ENCODE measurements around the gene PLEKHA6. TPM values are rescaled to one million over a fixed set of nuclear protein-coding genes. Genes with fewer than 3 reads are reported as not detected.

Gene PLEKHA6
- polyA plus RNA-seq, 3 donors: 0.08 TPM; not detected in 1

- no peak overlapping the region for H3K4me3 Mint-ChIP-seq
- Histone ChIP-seq H3K27ac (ENCODE audit: low read depth in 1 of 2, low read length in 2 of 2) (no peak overlapping the region), H3K4me3 (replicated peaks in 1 of 3; ENCODE audit: low read depth in 2 of 3, low read length in 3 of 3) (no peak overlapping the region), H4K20me1 (ENCODE audit: insufficient read depth, low read length) (no peaks in the 10 kb centered on the region), H3K4me1 (ENCODE audit: control insufficient read depth in 1 of 2, insufficient read depth in 2 of 2, low read length in 2 of 2) (no peaks in the 10 kb centered on the region), H3K79me2 (ENCODE audit: insufficient read depth, low read length) (no peaks in the 10 kb centered on the region), H3K27me3 (ENCODE audit: control insufficient read depth in 2 of 2, insufficient read depth in 2 of 2, low read length in 2 of 2) (no peaks in the 10 kb centered on the region), H3K9me3 (replicated peaks in 1 of 2; ENCODE audit: control insufficient read depth in 1 of 2, insufficient read depth in 1 of 2, low read length in 2 of 2) (no peaks in the 10 kb centered on the region), H3K9ac (ENCODE audit: insufficient read depth, low read length, poor library complexity, severe bottlenecking) (no peak overlapping the region), H3K36me3 (replicated peaks in 1 of 2; ENCODE audit: control insufficient read depth in 1 of 2, insufficient read depth in 2 of 2, low read length in 2 of 2) (no peaks in the 10 kb centered on the region), H2AFZ (ENCODE audit: insufficient read depth, low read depth, low read length, poor library complexity, severe bottlenecking) (no peak overlapping the region), H3K4me2 (replicated peaks; ENCODE audit: extremely low read depth, low read length, poor library complexity, severe bottlenecking) (no peak overlapping the region)
- peaks cover 6% of the 10 kb centered on the region for H3K4me1 Mint-ChIP-seq
- peaks cover 0 to 3% (median 1%) of the 10 kb centered on the region in 3 donors for H3K27me3 Mint-ChIP-seq (ENCODE audit: low read depth in 3 of 3)
- no peak for DNase-seq
- peaks cover 0 to 2% (median 0%) of the 10 kb centered on the region in 7 donors for H3K9me3 Mint-ChIP-seq
- intact Hi-C loops (cut with micrococcal nuclease): no loop called here
- TF ChIP-seq CTCF (IDR thresholded peaks at IDR 0.05): no peak
- H3K27ac Mint-ChIP-seq: no peak overlapping the region
- 100% methylated on average over 2 of the region's 3 CpGs for WGBS (ENCODE audit: insufficient coverage)
- H3K36me3 Mint-ChIP-seq: no peaks in the 10 kb centered on the region
Measured at GRCh38 chr1:204222764-204223055, 137.0 kb downstream of the PLEKHA6 start.

- H3K27ac ChIP-seq (ENCODE audit: low read depth in 1 of 2, low read length in 2 of 2): no peak overlapping the region
- Mint-ChIP-seq H3K4me3 (no peak overlapping the region), H3K9me3 (peaks cover 0 to 2% (median 0%) of the 10 kb centered on the region in 7 donors), H3K27me3 (ENCODE audit: low read depth in 3 of 3) (peaks cover 0 to 1% (median 0%) of the 10 kb centered on the region in 3 donors), H3K4me1 (peaks cover 6% of the 10 kb centered on the region), H3K36me3 (no peaks in the 10 kb centered on the region), H3K27ac (peak overlapping the region in 1 of 7 donors; percentile 19)
- intact Hi-C loops (cut with micrococcal nuclease): no loop called here
- H3K4me3 ChIP-seq (replicated peaks in 1 of 3; ENCODE audit: low read depth in 2 of 3, low read length in 3 of 3): no peak overlapping the region
- H3K4me2 ChIP-seq (replicated peaks; ENCODE audit: extremely low read depth, low read length, poor library complexity, severe bottlenecking): no peak overlapping the region
- no peak overlapping the region for H3K9ac ChIP-seq (ENCODE audit: insufficient read depth, low read length, poor library complexity, severe bottlenecking)
- H3K4me1 ChIP-seq (ENCODE audit: control insufficient read depth in 1 of 2, insufficient read depth in 2 of 2, low read length in 2 of 2): no peaks in the 10 kb centered on the region
- no peak overlapping the region for H2AFZ ChIP-seq (ENCODE audit: insufficient read depth, low read depth, low read length, poor library complexity, severe bottlenecking)
- no peaks in the 10 kb centered on the region for H3K9me3 ChIP-seq (replicated peaks in 1 of 2; ENCODE audit: control insufficient read depth in 1 of 2, insufficient read depth in 1 of 2, low read length in 2 of 2)
- no peaks in the 10 kb centered on the region for H3K79me2 ChIP-seq (ENCODE audit: insufficient read depth, low read length)
- H3K27me3 ChIP-seq (ENCODE audit: control insufficient read depth in 2 of 2, insufficient read depth in 2 of 2, low read length in 2 of 2): no peaks in the 10 kb centered on the region
- no peak for TF ChIP-seq CTCF (IDR thresholded peaks at IDR 0.05)
- WGBS (ENCODE audit: insufficient coverage): 100% methylated on average over 1 of the region's 8 CpGs
- no peaks in the 10 kb centered on the region for H3K36me3 ChIP-seq (replicated peaks in 1 of 2; ENCODE audit: control insufficient read depth in 1 of 2, insufficient read depth in 2 of 2, low read length in 2 of 2)
- no peaks in the 10 kb centered on the region for H4K20me1 ChIP-seq (ENCODE audit: insufficient read depth, low read length)
- no peak for DNase-seq
Measured at GRCh38 chr1:204222006-204222763, 137.5 kb downstream of the PLEKHA6 start.

Data from CD14-positive monocyte (primary cell).